Fibroblast of lung (primary cell): ENCODE results near the gene KLC4. TPM values are rescaled to one million over a fixed set of nuclear protein-coding genes. Genes with fewer than 3 reads are reported as not detected.

Source experiments
- DNase-seq, 2 donors: peaks; one replicate each; pipeline versions ENCODE4 v3.0.0 to v3.0.0-alpha.2; 2010; ENCODE audit warnings: low read depth in 2 of 2
- H2AFZ ChIP-seq: 2 replicates; pipeline ENCODE4 v1.5.1; 2012; ENCODE audit warnings: low read length, control low read depth, inconsistent platforms
- H3K27ac ChIP-seq: 2 replicates; pipeline ENCODE4 v1.5.1; 2011; ENCODE audit warnings: low read length, control low read depth; ENCODE audit not compliant: insufficient read depth
- H3K27me3 ChIP-seq: 2 replicates; pipeline ENCODE4 v1.5.1; 2011; ENCODE audit warnings: mild to moderate bottlenecking, low read length; ENCODE audit not compliant: control insufficient read depth, insufficient read depth
- H3K36me3 ChIP-seq: 2 replicates; pipeline ENCODE4 v1.5.1; 2011; ENCODE audit warnings: low read length; ENCODE audit not compliant: control insufficient read depth, insufficient read depth
- H3K4me1 ChIP-seq: 2 replicates; pipeline ENCODE4 v1.5.1; 2011; ENCODE audit warnings: low read length; ENCODE audit not compliant: control insufficient read depth, insufficient read depth; ENCODE audit errors: extremely low read depth
- H3K4me2 ChIP-seq: 2 replicates; pipeline ENCODE4 v1.5.1; 2011; ENCODE audit warnings: low read length, control low read depth; ENCODE audit not compliant: insufficient read depth; ENCODE audit errors: extremely low read depth
- H3K4me3 ChIP-seq, 4 experiments: fragments of 200-600 bp in 1 of 4; sonication (generic) in 1 of 4; replicated peaks in 1 of 4; 2 replicates each; pipeline ENCODE4 v1.5.1; 2011 to 2016; ENCODE audit warnings: low read length in 4 of 4, low read depth in 3 of 4, mild to moderate bottlenecking in 3 of 4, control low read depth in 2 of 4, inconsistent platforms in 1 of 4, mixed read lengths in 1 of 4; ENCODE audit not compliant: insufficient read depth in 1 of 4; ENCODE audit errors: control extremely low read depth in 1 of 4
- H3K79me2 ChIP-seq: 2 replicates; pipeline ENCODE4 v1.5.1; 2012; ENCODE audit warnings: mild to moderate bottlenecking, low read length, inconsistent platforms; ENCODE audit not compliant: control insufficient read depth, insufficient read depth
- H3K9ac ChIP-seq: 2 replicates; pipeline ENCODE4 v1.5.1; 2011; ENCODE audit warnings: mild to moderate bottlenecking, low read length, control low read depth; ENCODE audit not compliant: insufficient read depth
- H3K9me3 ChIP-seq: 2 replicates; pipeline ENCODE4 v1.5.1; 2012; ENCODE audit warnings: low read depth, low read length; ENCODE audit not compliant: control insufficient read depth, insufficient read depth
- H4K20me1 ChIP-seq: 2 replicates; pipeline ENCODE4 v1.5.1; 2011; ENCODE audit warnings: low read length; ENCODE audit not compliant: control insufficient read depth, insufficient read depth; ENCODE audit errors: extremely low read depth
- CTCF ChIP-seq, 2 donors: IDR thresholded peaks in 1 of 2; conservative IDR thresholded peaks in 1 of 2; 1 replicate in 1 of 2; 2 replicates in 1 of 2; pipeline ENCODE4 v1.5.1; 2011 to 2012; ENCODE audit warnings: low read length in 2 of 2, control low read depth in 1 of 2, inconsistent platforms in 1 of 2, low read depth in 1 of 2, mild to moderate bottlenecking in 1 of 2
- EZH2 ChIP-seq: IDR thresholded peaks from 2 replicates; pipeline ENCODE4 v1.5.1; 2012; ENCODE audit warnings: low read length, control low read depth, mild to moderate bottlenecking; ENCODE audit errors: missing control alignments
- polyA plus RNA-seq, 2 donors: library from polyadenylated mRNA; depleted of rRNA in 1 of 2; stranded (reverse) in 1 of 2; unstranded in 1 of 2; fragments of >200 nt; gene quantifications; 2 replicates each; pipeline ENCODE4 v1.2.1, GENCODE V29; 2011 to 2012; ENCODE audit warnings: missing spikeins in 1 of 2
- total RNA-seq: library from RNA; depleted of rRNA; stranded (reverse); fragments of >200 nt; gene quantifications from 2 replicates; pipeline ENCODE4 v1.2.1, GENCODE V29; 2014

Gene KLC4
- total and polyA plus RNA-seq, 2 donors (not counting 1 experiment from before 2014, with no cell fraction given), result 7.2 to 22.5 TPM

- Histone ChIP-seq H3K4me3 (no peak overlapping the region), H3K79me2 (peaks cover 13% of the 10 kb centered on the region), H3K4me2 (no peak overlapping the region), H3K36me3 (no peaks in the 10 kb centered on the region), H3K27ac (no peak overlapping the region), H3K9me3 (no peaks in the 10 kb centered on the region), H3K4me1 (peaks cover 6% of the 10 kb centered on the region), H4K20me1 (no peaks in the 10 kb centered on the region), H2AFZ (no peak overlapping the region), H3K27me3 (no peaks in the 10 kb centered on the region), H3K9ac (no peak overlapping the region)
- DNase-seq, result peak in 1 of 2 donors; percentile 12
- TF ChIP-seq CTCF (conservative IDR thresholded peaks at IDR 0.05 in 1 of 2, IDR thresholded peaks at IDR 0.05 in 1 of 2; ENCODE audit: low read depth in 1 of 2, low read length in 2 of 2) (no peak), EZH2 (no peak)
Measured at GRCh38 chr6:43082806-43083655, 23.6 kb downstream of the KLC4 start.

GRCh38 chr6:43086022-43086658 lies 26.7 kb downstream of the KLC4 start:
- H3K27ac ChIP-seq, result no peak overlapping the region

More at GRCh38 chr6:43086022-43086658, 26.7 kb downstream of the KLC4 start:
- peaks cover 11% of the 10 kb centered on the region for H3K79me2 ChIP-seq
- no peak overlapping the region for H3K9ac ChIP-seq
- H3K4me2 ChIP-seq, result no peak overlapping the region
- H2AFZ ChIP-seq, result no peak overlapping the region
- H3K27me3 ChIP-seq, result no peaks in the 10 kb centered on the region
- peaks cover 3% of the 10 kb centered on the region for H3K4me1 ChIP-seq
- H3K36me3 ChIP-seq, result no peaks in the 10 kb centered on the region
- H4K20me1 ChIP-seq, result no peaks in the 10 kb centered on the region
- no peak for DNase-seq
- H3K4me3 ChIP-seq, result no peak overlapping the region
- TF ChIP-seq CTCF (conservative IDR thresholded peaks at IDR 0.05 in 1 of 2, IDR thresholded peaks at IDR 0.05 in 1 of 2; ENCODE audit: low read depth in 1 of 2, low read length in 2 of 2) (no peak), EZH2 (no peak)
- H3K9me3 ChIP-seq, result no peaks in the 10 kb centered on the region
